Measurements from ENCODE around the gene SLC6A4.

GRCh38 chr17:30232015-30232823 lies 3.3 kb downstream of the SLC6A4 start:
- TF ChIP-seq EP300 (IDR thresholded peaks at IDR 0.05; ENCODE audit: borderline replicate concordance): no peak
- TF ChIP-seq TEAD4 (IDR thresholded peaks at IDR 0.05): no peak
- TF ChIP-seq REST (IDR thresholded peaks at IDR 0.05; ENCODE audit: low read depth): no peak
- TF ChIP-seq EGR1 (IDR thresholded peaks at IDR 0.05): no peak
